Activated CD4-positive, CD25-positive, alpha-beta regulatory T cell treated with anti-CD3 and anti-CD28 coated beads, Interleukin-2, amount 50 U/mL, for 16 hours (primary cell): ENCODE measurements around the gene TPCN1.

Source experiments
- DNase-seq: peaks from one replicate; pipeline ENCODE4 v3.0.0-alpha.2; 2020; ENCODE audit warnings: low read depth, low spot score

TPCN1 gene

GRCh38 chr12:113302886-113303640 is 81.8 kb downstream of the TPCN1 start:
- no peak for DNase-seq

GRCh38 chr12:113305281-113305856 is 84.1 kb downstream of the TPCN1 start:
- DNase-seq: no peak

DNA sequence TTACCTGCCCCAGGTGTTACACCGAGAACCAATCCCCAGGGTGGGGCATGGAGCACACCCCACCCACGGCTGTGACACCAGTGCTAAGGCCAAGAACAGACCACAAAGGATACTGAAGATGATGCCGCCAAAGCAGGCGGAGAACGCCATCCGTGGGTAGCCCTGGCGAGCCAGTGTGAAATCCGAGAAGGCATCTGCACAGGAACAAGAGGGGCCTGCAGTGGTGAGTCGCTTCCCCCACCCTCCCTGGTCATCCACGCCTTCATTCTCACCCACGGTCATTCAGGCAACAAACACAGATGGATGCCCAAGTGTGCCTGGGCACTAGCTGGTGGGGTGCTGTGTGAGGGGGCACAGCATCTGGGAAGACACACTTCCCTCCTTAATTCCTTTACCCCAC is 85.1 kb downstream of the TPCN1 start:
- DNase-seq: no peak

- DNase-seq: no peak
Measured at GRCh38 chr12:113310489-113310888, 89.2 kb downstream of the TPCN1 start.

GRCh38 chr12:113314121-113314529 is 92.9 kb downstream of the TPCN1 start:
- no peak for DNase-seq

DNA sequence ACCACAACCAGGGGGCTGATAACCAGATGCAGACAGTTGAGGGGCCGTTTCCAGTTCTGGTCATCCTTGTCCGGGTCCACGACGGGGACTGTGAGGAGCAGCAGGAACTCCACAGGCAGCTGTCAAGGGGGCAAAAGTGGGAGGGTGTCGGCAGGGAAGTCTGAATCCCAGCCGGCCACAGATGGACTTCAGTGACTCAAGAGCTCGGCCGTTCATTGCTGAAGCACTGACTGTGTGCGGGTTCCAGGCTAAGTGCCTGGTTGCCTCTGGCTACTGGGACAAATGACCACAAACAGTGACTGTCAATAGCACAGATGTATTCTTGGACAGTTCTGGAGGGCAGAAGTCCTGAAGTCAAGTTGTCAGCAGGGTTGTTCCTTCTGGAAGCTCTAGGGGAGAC is 94.1 kb downstream of the TPCN1 start:
- no peak for DNase-seq

DNA sequence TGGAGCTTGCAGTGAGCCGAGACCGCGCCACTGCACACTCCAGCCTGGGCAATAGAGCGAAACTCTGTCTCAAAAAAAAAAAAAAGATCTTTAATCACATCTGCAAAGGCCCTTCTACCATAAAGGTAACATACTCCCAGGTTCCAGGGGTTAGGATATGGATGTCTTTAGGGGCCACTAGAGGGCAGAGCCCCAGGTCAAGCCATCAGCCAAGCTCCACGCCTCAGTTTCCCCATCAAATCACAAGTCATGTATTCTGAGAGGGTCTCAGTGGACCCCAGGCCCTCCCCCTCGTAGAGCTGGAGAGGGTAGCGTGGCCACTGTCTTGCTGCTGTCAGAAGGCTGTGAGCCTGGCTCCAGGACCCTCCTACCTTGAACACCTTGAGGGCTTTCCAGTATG is 94.9 kb downstream of the TPCN1 start:
- no peak for DNase-seq

- DNase-seq: no peak
Measured at GRCh38 chr12:113317122-113317521, 95.9 kb downstream of the TPCN1 start.

DNA sequence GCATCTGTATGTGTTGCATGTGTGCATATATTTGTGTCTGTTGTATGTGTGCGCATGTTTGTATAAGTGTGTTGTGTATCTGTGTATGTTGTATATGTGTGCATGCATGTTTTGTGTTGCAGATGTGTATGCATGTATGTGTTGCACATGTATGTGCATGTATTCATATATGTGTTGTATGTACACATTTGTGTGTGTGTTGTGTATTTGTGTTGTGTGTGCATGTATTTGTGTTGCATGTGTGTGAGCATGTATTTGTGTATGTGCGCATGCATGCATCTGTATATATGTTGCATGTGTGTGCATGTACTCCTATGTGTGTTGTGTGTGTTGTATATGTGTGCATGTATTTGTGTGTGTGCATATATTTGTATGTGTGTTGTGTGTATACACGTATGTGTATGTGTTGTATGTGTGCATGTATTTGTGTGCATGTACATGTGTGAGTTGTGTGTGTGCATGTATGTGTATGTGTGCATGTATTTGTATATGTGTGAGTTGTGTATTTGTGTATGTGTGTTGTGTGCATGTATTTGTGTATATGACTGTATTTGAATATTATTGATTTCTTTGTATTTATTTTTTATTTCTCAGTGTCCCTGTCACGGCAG is 96.9 kb downstream of the TPCN1 start:
- no peak for DNase-seq

DNA sequence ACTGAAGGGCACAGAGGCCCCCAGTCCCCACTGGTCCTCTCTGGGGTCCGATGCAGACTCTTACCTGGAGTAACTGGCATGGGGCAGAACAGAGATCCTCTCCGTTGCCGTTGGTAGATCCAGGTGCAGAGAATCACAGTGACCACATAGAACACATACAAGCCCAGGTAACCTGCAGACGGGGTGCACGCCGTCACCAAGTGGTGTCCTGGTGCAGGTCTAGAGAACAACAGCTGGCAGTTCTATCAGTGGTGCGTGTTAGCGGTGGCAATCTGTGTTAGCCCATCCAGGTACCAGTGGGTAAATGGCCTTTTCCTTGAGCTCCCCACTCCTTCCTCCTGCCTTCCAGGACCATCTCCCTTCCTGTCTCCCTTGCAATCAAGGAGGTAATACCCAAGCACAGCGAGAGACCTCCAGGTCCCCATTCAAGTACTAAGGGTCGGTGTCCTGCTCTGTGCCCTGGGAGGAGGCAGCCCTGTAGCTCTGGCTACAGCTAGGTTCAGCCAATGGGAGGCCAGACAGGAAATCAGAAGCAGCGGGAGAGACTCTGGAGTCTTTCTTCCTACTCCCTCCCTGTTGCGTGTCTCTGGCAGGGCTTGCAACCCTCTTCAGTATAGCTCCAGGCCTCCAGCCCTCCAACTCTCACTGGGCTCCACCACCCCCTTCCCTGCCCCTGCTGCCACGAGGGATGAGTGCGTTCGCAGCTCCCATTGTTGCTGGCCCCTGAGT is 97.8 kb downstream of the TPCN1 start:
- no peak for DNase-seq

- DNase-seq: no peak
Measured at GRCh38 chr12:113320401-113320800, 99.1 kb downstream of the TPCN1 start.

DNA sequence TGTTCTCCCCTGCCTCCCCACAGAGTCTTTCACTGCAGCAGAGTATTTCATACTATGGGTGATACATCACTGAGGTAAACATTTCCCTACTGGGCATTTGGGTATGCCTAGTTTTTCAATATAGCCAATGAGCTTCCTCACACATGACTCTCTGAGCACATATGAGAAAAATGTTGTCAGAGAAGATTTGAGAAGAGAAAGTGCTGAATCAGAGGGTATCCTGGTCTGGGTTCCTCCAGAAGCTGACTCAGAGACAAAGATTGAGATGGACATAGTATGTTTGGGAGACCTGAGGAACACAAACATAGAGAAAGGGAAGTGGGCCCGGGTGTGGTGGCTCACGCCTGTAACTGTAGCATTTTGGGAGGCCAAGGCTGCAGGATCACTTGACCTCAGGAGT is 101.1 kb downstream of the TPCN1 start:
- DNase-seq: no peak

DNA sequence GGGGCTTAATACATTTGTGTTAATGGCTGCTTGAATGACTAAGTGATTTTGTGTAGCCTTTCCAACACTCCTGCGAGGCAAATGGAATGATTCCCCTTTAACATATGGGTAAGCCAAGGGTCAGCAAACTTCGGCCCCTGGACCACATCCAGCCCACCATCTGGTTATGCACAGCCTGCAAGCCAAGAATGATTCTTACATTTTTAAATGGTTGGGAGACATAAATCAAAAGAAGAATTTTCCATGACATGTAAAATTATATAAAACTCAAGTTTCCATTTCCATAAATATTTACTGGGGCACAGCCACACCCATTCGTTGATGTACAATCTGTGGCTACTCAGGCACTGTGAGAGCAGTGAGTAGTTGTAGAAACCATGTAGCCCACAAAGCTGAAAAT is 104.7 kb downstream of the TPCN1 start:
- DNase-seq: no peak

GRCh38 chr12:113326775-113327395 is 105.6 kb downstream of the TPCN1 start:
- no peak for DNase-seq

GRCh38 chr12:113328368-113328889 is 107.2 kb downstream of the TPCN1 start:
- DNase-seq: no peak

DNA sequence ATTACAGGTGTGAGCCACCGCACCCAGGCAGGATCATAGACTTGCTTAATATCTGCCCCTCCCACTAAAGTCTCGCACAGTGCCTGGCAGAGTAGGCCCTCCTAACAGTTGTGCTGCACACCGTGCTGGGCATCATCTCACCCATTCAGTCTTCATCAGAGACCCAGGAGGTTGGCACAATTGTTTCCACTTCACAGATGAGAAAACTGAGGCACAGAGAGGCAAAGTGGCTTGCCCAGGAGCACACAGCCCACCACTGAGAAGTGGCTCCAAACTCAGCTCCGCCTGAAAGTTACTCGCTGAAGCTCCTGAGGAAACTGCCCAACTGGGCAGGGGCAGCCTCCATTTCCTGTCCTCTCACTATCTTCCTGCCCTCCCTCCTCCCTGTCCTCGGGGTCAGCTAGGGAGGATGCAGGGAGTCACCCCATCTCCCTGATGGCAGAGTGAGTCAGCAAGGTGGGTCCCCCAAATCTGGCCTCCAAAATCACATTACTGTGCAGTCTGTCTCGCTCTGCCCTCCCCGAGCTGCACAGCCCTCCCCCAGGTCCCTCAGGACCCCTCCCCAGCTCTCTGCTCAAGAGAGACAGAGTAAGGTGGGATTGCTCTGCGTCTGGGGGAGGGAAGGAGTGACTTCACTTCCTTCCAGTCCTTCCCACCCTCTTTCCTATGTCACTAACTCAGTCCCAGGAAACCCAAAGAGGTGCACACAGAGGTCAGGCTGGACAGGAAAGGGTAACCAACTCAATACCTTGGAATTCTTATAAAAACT is 107.9 kb downstream of the TPCN1 start:
- no peak for DNase-seq

DNA sequence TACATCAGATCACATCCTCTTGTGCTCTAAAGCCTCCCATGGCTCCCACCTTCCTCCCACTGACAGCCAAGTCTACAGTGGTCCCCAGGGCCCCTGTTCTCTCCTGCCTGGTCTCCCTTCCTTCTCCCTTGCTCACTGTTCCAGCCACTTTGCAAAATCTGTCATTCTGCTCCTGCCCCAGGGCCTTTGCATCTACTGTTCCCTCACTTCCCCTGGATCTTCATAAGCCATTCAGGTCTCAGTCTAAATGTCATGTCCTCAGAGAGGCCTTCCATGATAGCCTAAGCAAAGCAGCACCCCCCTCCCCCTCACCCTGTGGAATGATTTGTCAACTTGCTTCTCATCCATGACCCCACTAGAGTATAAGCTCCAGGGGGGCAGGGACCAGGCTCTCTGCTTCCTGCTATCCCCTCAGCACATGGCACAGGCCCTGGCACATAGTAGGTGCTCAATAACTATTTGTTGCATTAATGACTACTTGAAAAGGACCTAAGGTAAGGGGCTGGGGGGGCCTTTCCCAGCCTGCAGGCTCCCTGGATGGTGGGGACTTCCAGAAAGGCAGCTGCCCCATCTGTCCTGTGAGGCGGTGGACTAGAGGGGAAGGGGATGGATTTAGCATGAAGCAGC is 108.6 kb downstream of the TPCN1 start:
- DNase-seq: no peak

GRCh38 chr12:113330505-113330904 is 109.2 kb downstream of the TPCN1 start:
- DNase-seq: no peak

DNA sequence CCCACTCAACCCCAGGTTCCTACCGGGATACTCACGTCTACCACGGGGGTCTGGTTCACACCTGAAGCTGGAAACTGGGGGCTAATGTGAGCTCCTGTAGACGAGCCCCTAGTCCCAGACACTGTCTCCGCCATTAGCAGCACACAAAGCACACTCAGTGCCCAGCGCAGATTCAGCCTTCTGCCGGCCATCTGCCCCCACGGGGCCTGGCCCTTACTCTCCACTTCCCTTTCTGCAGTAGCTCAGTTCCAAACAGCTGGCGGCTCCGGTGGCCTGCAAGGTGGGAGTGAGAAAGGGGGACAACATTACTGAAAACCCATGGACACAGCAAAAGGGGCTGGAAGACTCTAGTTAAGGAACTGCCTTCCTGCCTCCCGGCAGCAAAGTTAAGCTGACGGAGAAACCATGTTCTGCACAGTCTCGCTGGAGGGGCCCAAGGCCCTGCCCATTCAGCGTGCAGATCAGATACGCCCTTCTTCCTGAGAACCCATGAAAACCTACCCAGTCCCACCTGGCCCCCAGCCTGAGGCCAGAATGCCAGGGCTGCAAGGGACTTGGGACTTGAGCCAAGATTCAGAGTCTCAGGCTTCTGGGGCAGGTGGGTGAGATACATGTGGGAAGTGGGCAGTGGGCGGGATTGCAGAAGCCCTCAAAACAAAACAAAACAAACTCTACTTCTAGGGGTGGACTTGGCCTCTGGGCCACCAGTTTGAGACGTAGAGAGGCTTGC is 111.6 kb downstream of the TPCN1 start:
- no peak for DNase-seq

GRCh38 chr12:113333418-113333750 is 112.1 kb downstream of the TPCN1 start:
- no peak for DNase-seq
